HEK293 (cell line): ENCODE measurements around the gene EYA2.

Experiments used
- CTCF ChIP-seq: fragments of 450-650 bp; formaldehyde crosslinking; IDR thresholded peaks from 2 replicates; pipeline ENCODE4 v1.5.1; 2016; ENCODE audit warnings: missing biosample characterization, missing genetic modification characterization
- HOXD13 ChIP-seq: sonication (generic); formaldehyde crosslinking; IDR thresholded peaks from 2 replicates; pipeline ENCODE4 v1.8.0; 2022; ENCODE audit warnings: missing genetic modification reagents, borderline replicate concordance
- PRDM1 ChIP-seq: fragments of 450-650 bp; formaldehyde crosslinking; IDR thresholded peaks from 2 replicates; pipeline ENCODE4; 2016; ENCODE audit warnings: missing biosample characterization, missing genetic modification characterization
- PRDM4 ChIP-seq: fragments of 450-650 bp; formaldehyde crosslinking; IDR thresholded peaks from 2 replicates; pipeline ENCODE4 v1.5.1; 2017; ENCODE audit warnings: missing biosample characterization, missing genetic modification characterization
- REST ChIP-seq: fragments of 450-650 bp; formaldehyde crosslinking; IDR thresholded peaks from 2 replicates; pipeline ENCODE4 v1.5.1; 2016; ENCODE audit warnings: missing biosample characterization, missing genetic modification characterization
- WT1 ChIP-seq: fragments of 450-650 bp; formaldehyde crosslinking; IDR thresholded peaks from 2 replicates; pipeline ENCODE4 v1.5.1; 2016; ENCODE audit warnings: missing biosample characterization, missing genetic modification characterization
- ZNF174 ChIP-seq: fragments of 450-650 bp; formaldehyde crosslinking; IDR thresholded peaks from 2 replicates; pipeline ENCODE4 v1.5.0; 2017; ENCODE audit warnings: missing biosample characterization, mild to moderate bottlenecking, missing genetic modification characterization
- ZNF211 ChIP-seq: fragments of 450-650 bp; formaldehyde crosslinking; IDR thresholded peaks from 2 replicates; pipeline ENCODE4 v1.5.1; 2016; ENCODE audit warnings: low read depth, missing biosample characterization, missing genetic modification characterization
- ZNF221 ChIP-seq: fragments of 450-650 bp; formaldehyde crosslinking; IDR thresholded peaks from 2 replicates; pipeline ENCODE4 v1.5.1; 2017; ENCODE audit warnings: missing biosample characterization, missing genetic modification characterization, borderline replicate concordance
- ZNF24 ChIP-seq: fragments of 450-650 bp; formaldehyde crosslinking; IDR thresholded peaks from 2 replicates; pipeline ENCODE4 v1.5.1; 2016; ENCODE audit warnings: missing biosample characterization, missing genetic modification characterization
- ZNF274 ChIP-seq, 2 experiments: fragments of 200-500 bp in 1 of 2; fragments of 450-650 bp in 1 of 2; sonication (Bioruptor generic) in 1 of 2; formaldehyde crosslinking in 1 of 2; IDR thresholded peaks; 2 replicates each; pipeline versions ENCODE4 v1.5.1 to v1.6.1; 2014 to 2016; ENCODE audit warnings: borderline replicate concordance in 1 of 2, inconsistent platforms in 1 of 2, low read length in 1 of 2, missing biosample characterization in 1 of 2, missing genetic modification characterization in 1 of 2
- ZNF510 ChIP-seq: fragments of 450-650 bp; formaldehyde crosslinking; IDR thresholded peaks from 2 replicates; pipeline ENCODE4 v1.5.1; 2018; ENCODE audit warnings: mild to moderate bottlenecking, missing genetic modification characterization, missing biosample characterization; ENCODE audit not compliant: insufficient replicate concordance
- ZNF639 ChIP-seq: fragments of 450-650 bp; formaldehyde crosslinking; IDR thresholded peaks from 2 replicates; pipeline ENCODE4 v1.5.1; 2016; ENCODE audit warnings: missing biosample characterization, missing genetic modification characterization
- ZNF660 ChIP-seq: fragments of 450-650 bp; IDR thresholded peaks from 2 replicates; pipeline ENCODE4 v1.5.1; 2018; ENCODE audit warnings: missing biosample characterization, mild to moderate bottlenecking, missing genetic modification characterization

- TF ChIP-seq ZNF24 (tag by site-specific recombination), result no peak
- TF ChIP-seq CTCF (tag by site-specific recombination), result no peak
- TF ChIP-seq PRDM4 (tag by site-specific recombination), result no peak
- no peak for TF ChIP-seq ZNF174 (tag by site-specific recombination)
- no peak for TF ChIP-seq PRDM1 (tag by site-specific recombination)
- TF ChIP-seq HOXD13, result no peak
- TF ChIP-seq ZNF211 (tag by site-specific recombination), result no peak
- TF ChIP-seq ZNF274 (IDR thresholded peaks at IDR 0.05; ENCODE audit: low read length), result no peak
- no peak for TF ChIP-seq ZNF274 (tag by site-specific recombination; IDR thresholded peaks at IDR 0.05; ENCODE audit: borderline replicate concordance)
- no peak for TF ChIP-seq ZNF221 (tag by site-specific recombination)
- no peak for TF ChIP-seq ZNF660 (tag by site-specific recombination)
- no peak for TF ChIP-seq REST (tag by site-specific recombination)
- no peak for TF ChIP-seq ZNF510 (tag by site-specific recombination)
- TF ChIP-seq ZNF639, result no peak
- TF ChIP-seq WT1, result no peak
Measured at GRCh38 chr20:47187450-47188195, 293.0 kb downstream of the EYA2 start.
